Endothelial cell of umbilical vein (primary cell): Measurements from ENCODE around the gene SLC34A1. TPM values are rescaled to one million over a fixed set of nuclear protein-coding genes. Genes with fewer than 3 reads are reported as not detected.

ENCODE experiments used
- BruUV-seq: library from RNA; stranded (reverse); fragments of 400-500 nt; replicated peaks from 2 replicates; lab custom pipeline; 2021; lab: Mats Ljungman, UMichigan
- CTCF ChIA-PET: fragments of 300-600, 350-600 bp; sonication (Branson Sonifier 250); formaldehyde crosslinking; loops from one replicate; lab custom pipeline; 2021; ENCODE audit warnings: antibody characterized with exemption, inconsistent platforms; lab: Charles Lee
- POLR2A ChIA-PET: fragments of 300-600, 350-600 bp; sonication (Branson Sonifier 250); formaldehyde crosslinking; loops from one replicate; lab custom pipeline; 2021; ENCODE audit warnings: antibody characterized with exemption, inconsistent platforms; lab: Charles Lee
- DNase-seq: peaks from one replicate; pipeline ENCODE4 v3.0.0-alpha.2; 2011; ENCODE audit warnings: low read depth, low spot score
- FAIRE-seq: peaks from 2 replicates; lab custom pipeline; 2011; peaks lifted over from hg19 to GRCh38; lab: Jason Lieb, UNC
- H2AFZ ChIP-seq: 2 replicates; pipeline ENCODE4 v1.6.0; 2012; ENCODE audit warnings: low read depth, low read length, control low read depth, inconsistent platforms
- H3K27ac ChIP-seq: 2 replicates; pipeline ENCODE4 v1.5.1; 2011; ENCODE audit warnings: low read depth, mild to moderate bottlenecking, control low read depth, low read length, moderate library complexity; ENCODE audit not compliant: insufficient read depth
- H3K27me3 ChIP-seq, 2 experiments: 2 replicates each; pipeline versions ENCODE4 v1.6.0 to v1.6.1; 2011; ENCODE audit warnings: low read length in 2 of 2, mixed read lengths in 1 of 2; ENCODE audit not compliant: control insufficient read depth in 2 of 2, insufficient read depth in 2 of 2
- H3K36me3 ChIP-seq, 2 experiments: 2 replicates in 1 of 2; 3 replicates in 1 of 2; pipeline ENCODE4 v1.5.1; 2011; ENCODE audit warnings: low read length in 2 of 2, mild to moderate bottlenecking in 1 of 2, moderate library complexity in 1 of 2; ENCODE audit not compliant: control insufficient read depth in 2 of 2, insufficient read depth in 2 of 2; ENCODE audit errors: extremely low read depth in 1 of 2
- H3K4me1 ChIP-seq: 3 replicates; pipeline ENCODE4 v1.5.1; 2011; ENCODE audit warnings: mild to moderate bottlenecking, low read length; ENCODE audit not compliant: control insufficient read depth, insufficient read depth; ENCODE audit errors: extremely low read depth
- H3K4me2 ChIP-seq: 2 replicates; pipeline ENCODE4 v1.6.1; 2011; ENCODE audit warnings: low read length, control low read depth, mixed read lengths; ENCODE audit not compliant: insufficient read depth
- H3K4me3 ChIP-seq, 3 experiments: fragments of 200-600 bp in 1 of 3; sonication (generic), shearing (Covaris generic) in 1 of 3; replicated peaks in 1 of 3; 2 replicates each; pipeline ENCODE4 v1.5.1; 2011 to 2016; ENCODE audit warnings: control low read depth in 3 of 3, low read length in 3 of 3, mild to moderate bottlenecking in 2 of 3, inconsistent platforms in 1 of 3, low read depth in 1 of 3, moderate library complexity in 1 of 3; ENCODE audit not compliant: insufficient read depth in 1 of 3
- H3K79me2 ChIP-seq: 2 replicates; pipeline ENCODE4 v1.6.0; 2012; ENCODE audit warnings: low read length, inconsistent platforms; ENCODE audit not compliant: control insufficient read depth, insufficient read depth
- H3K9ac ChIP-seq: replicated peaks from 2 replicates; pipeline ENCODE3; 2011; ENCODE audit warnings: low read length, control low read depth; ENCODE audit not compliant: insufficient read depth; ENCODE audit errors: extremely low read depth
- H3K9me1 ChIP-seq: replicated peaks from 3 replicates; pipeline ENCODE4 v1.6.0; 2011; ENCODE audit warnings: mild to moderate bottlenecking, low read length; ENCODE audit not compliant: control insufficient read depth, insufficient read depth; ENCODE audit errors: extremely low read depth
- H3K9me3 ChIP-seq: replicated peaks from 2 replicates; pipeline ENCODE4 v1.5.1; 2012; ENCODE audit warnings: low read length, inconsistent platforms; ENCODE audit not compliant: control insufficient read depth, insufficient read depth
- H4K20me1 ChIP-seq: replicated peaks from 2 replicates; pipeline ENCODE3; 2011; ENCODE audit warnings: mild to moderate bottlenecking, low read length; ENCODE audit not compliant: control insufficient read depth, insufficient read depth; ENCODE audit errors: extremely low read depth
- EZH2 ChIP-seq: IDR thresholded peaks from 2 replicates; pipeline ENCODE4 v1.6.1; 2012; ENCODE audit warnings: borderline replicate concordance, low read depth, mild to moderate bottlenecking, moderate library complexity, low read length, inconsistent platforms; ENCODE audit not compliant: severe bottlenecking
- GATA2 ChIP-seq: IDR thresholded peaks from 2 replicates; pipeline ENCODE4 v1.7.0; 2011; ENCODE audit warnings: low read depth, mild to moderate bottlenecking, moderate library complexity, mixed read lengths, low read length; ENCODE audit not compliant: insufficient read length, insufficient read depth
- POLR2A ChIP-seq: IDR thresholded peaks from 2 replicates; pipeline ENCODE4 v1.6.1; 2012; ENCODE audit warnings: low read depth, mild to moderate bottlenecking, control low read depth, low read length
- dilution Hi-C: fragments of 300-500 bp; cut with MboI; formaldehyde crosslinking; loops from one replicate; pipeline ENCODE4 v1.15.0; 2019; ENCODE audit warnings: low sequenced_read_pairs; ENCODE audit not compliant: extremely low pct_ligation_motif_present
- intact Hi-C: fragments of 100-400 bp; cut with micrococcal nuclease; formaldehyde crosslinking; loops from one replicate; pipeline ENCODE4 v1.10.0; 2022
- polyA plus RNA-seq, 4 experiments: library from polyadenylated mRNA; depleted of rRNA in 3 of 4; stranded (reverse) in 3 of 4; unstranded in 1 of 4; fragments of >200 nt; gene quantifications; 2 replicates each; pipeline versions ENCODE4 v1.2.1 to v1.2.3, GENCODE V29; 2011 to 2012; ENCODE audit warnings: missing spikeins in 1 of 4
- total RNA-seq: library from RNA; stranded (reverse); gene quantifications from 2 replicates; pipeline ENCODE4 v1.2.3, GENCODE V29; 2021

The SLC34A1 gene
- total and polyA plus RNA-seq, 2 donors (not counting 3 experiments of a cell fraction or from before 2014, with no cell fraction given): not detected

- BruUV-seq: no TSS peak
- DNase-seq: no peak
Measured at GRCh38 chr5:177444106-177445051, 60.1 kb downstream of the SLC34A1 start.

DNA sequence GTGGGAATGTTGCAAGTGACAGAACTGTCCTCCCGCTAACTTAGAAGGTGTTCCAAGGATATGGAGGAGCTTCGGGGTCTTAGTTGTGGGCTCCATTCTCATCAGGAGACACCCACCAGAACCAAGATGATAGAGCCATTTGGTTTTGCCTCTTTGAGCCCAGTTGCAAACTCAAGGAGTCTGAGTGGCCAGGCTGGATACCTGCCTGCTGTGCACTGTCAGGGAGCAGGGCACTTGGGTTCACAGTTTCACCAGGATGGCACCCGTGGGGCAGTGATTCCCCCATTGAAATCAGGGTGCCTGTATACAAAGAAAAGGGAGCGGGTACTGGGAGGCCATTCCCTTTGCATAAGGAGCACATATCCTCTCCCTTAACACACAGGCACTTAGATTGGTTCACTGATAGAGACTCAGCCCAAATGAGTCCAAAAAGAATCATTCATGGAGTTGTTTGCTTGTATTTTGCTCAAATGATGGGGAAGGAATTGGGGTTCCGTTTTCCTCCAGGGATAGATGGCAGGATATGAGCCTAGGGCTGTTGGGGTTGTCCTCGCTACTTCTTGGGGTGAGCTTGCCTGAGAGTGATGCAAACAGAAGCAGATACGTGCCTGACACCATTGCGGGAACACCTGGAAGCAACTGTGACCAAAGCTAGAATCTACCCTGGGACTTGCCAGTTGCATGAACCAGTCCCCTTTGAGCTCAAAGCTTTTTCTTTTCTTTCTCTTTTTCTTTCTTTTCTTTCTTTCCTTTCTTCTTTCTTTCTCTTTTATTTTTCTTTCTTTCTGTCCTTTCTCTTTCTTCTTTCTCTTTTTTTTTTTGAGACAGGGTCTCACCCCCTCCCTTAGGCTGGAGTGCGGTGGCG is 61.0 kb downstream of the SLC34A1 start:
- no peak overlapping the region for H3K9ac ChIP-seq
- no peaks in the 10 kb centered on the region for H3K9me1 ChIP-seq
- peak; percentile 46 for TF ChIP-seq POLR2A
- TF ChIP-seq GATA2: no peak
- H3K79me2 ChIP-seq: no peaks in the 10 kb centered on the region
- DNase-seq: no peak
- peaks cover 0 to 5% of the 10 kb centered on the region in 2 experiments for H3K36me3 ChIP-seq
- intact Hi-C loops: no loop called here
- TSS peak; percentile 6 for BruUV-seq
- dilution Hi-C loops: no loop called here
- no peak overlapping the region for H3K4me3 ChIP-seq
- FAIRE-seq: peak; percentile 4
- peaks cover 14% of the 10 kb centered on the region for H3K4me1 ChIP-seq
- H2AFZ ChIP-seq: no peak overlapping the region
- no peaks in the 10 kb centered on the region for H4K20me1 ChIP-seq
- H3K27ac ChIP-seq: no peak overlapping the region
- H3K4me2 ChIP-seq: no peak overlapping the region
- CTCF ChIA-PET: interaction anchor here (0.7 to 13.5 kb wide), 8 partner anchors 8 to 54 kb away, joined by 3 to 288 read pairs (median 6); partner anchors contain the start of genes GRK6 and PFN3
- no peaks in the 10 kb centered on the region for H3K9me3 ChIP-seq
- POLR2A ChIA-PET: interaction anchor here (0.5 to 1.2 kb wide), 3 partner anchors 9 to 358 kb away, joined by 3 to 5 read pairs (median 4); partner anchors contain the start of gene FGFR4
- H3K27me3 ChIP-seq: no peaks in the 10 kb centered on the region

More at GRCh38 chr5:177444106-177445051, 60.1 kb downstream of the SLC34A1 start:
- no peak overlapping the region for H3K4me2 ChIP-seq
- H3K9me1 ChIP-seq: no peaks in the 10 kb centered on the region
- no peaks in the 10 kb centered on the region for H3K79me2 ChIP-seq
- H4K20me1 ChIP-seq: no peaks in the 10 kb centered on the region
- intact Hi-C loops (no loop called here), dilution Hi-C loops (no loop called here)
- no peak for TF ChIP-seq EZH2
- POLR2A ChIA-PET: no interaction called here
- CTCF ChIA-PET: interaction anchor here (0.9 to 13.5 kb wide), 6 partner anchors 9 to 53 kb away, joined by 3 to 288 read pairs (median 9); partner anchors contain the start of genes GRK6 and PFN3
- peaks cover 0 to 5% of the 10 kb centered on the region in 2 experiments for H3K36me3 ChIP-seq
- H3K4me3 ChIP-seq: no peak overlapping the region
- H2AFZ ChIP-seq: no peak overlapping the region
- H3K27ac ChIP-seq: no peak overlapping the region
- H3K4me1 ChIP-seq: peaks cover 14% of the 10 kb centered on the region
- no peaks in the 10 kb centered on the region for H3K9me3 ChIP-seq
- no peak overlapping the region for H3K9ac ChIP-seq
- H3K27me3 ChIP-seq: no peaks in the 10 kb centered on the region
- no peak for FAIRE-seq
